Medulla oblongata (tissue), 1 donor: ENCODE measurements around the gene WFDC13.
"Not testable (repeated sequence)": the region's sequence is repeated elsewhere in the genome, so short reads cannot be mapped to it uniquely, and the experiment has no call there.

ENCODE experiments used
- DNase-seq: peaks from one replicate; pipeline ENCODE4 v3.0.0-alpha.2; 2015; ENCODE audit errors: extremely low spot score

WFDC13 gene

GRCh38 chr20:45701873-45702272, at the start of gene WFDC13:
TSS of gene WFDC13 (plus strand) at chr20:45702038. CDS start at chr20:45702124, 86 bp downstream.
- DNase-seq = no peak

DNA sequence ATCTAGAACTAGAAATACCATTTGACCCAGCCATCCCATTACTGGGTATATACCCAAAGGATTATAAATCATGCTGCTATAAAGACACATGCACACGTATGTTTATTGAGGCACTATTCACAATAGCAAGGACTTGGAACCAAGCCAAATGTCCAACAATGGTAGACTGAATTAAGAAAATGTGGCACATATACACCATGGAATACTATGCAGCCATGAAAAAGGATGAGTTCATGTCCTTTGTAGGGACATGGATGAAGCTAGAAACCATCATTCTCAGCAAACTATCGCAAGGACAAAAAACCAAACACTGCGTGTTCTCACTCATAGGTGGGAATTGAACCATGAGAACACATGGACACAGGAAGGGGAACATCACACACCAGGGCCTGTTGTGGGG, 44.8 kb upstream of the WFDC13 start:
- not testable (repeated sequence) for DNase-seq

- no peak for DNase-seq
Observed at GRCh38 chr20:45670139-45670538, 31.7 kb upstream of the WFDC13 start, which contains the start of gene WFDC11. TSS of gene WFDC11 (minus strand) at chr20:45670239. CDS start at chr20:45650600, 19,639 bp downstream.

- DNase-seq = no peak
Observed at GRCh38 chr20:45672765-45673164, 29.1 kb upstream of the WFDC13 start.

DNA sequence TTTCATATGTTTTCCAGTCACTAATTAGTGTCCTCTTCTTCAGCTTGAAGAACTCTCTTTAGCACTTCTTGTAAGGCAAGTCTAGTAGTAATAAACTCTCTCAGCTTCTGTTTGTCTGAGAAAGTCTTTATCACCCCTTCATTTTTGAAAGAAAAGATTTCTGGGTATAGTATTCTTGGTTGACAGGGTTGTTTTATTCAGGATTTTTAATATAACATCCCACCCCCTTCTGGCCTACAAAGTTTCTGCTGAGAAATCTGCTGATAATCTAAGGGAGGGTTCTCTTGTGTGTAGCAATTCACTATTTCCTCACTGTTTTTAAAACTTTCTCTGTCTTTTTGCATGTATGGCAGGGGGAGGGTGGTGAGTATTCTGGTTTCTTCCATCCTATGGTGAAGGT, 22.2 kb upstream of the WFDC13 start:
- no peak for DNase-seq

GRCh38 chr20:45685896-45686295, 15.9 kb upstream of the WFDC13 start:
- no peak for DNase-seq

GRCh38 chr20:45693346-45693745, 8.5 kb upstream of the WFDC13 start:
- not testable (repeated sequence) for DNase-seq

DNA sequence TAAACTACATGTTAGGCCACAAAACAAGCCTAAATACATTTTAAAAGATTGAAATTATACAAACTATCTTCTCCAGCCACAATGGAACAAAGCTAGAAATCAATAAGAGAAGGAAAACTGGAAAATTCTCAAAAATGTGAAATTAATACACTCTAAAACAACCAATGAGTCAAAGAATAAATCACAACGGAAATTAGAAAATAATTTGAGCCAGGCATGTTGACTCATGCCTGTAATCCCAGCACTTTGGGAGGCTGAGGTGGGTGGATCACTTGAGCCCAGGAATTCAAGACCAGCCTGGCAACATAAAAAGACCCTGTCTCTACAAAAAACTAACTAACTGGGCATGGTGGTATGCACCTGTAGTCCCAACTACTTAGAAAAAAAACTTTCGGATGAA, 6.3 kb upstream of the WFDC13 start:
- DNase-seq = no peak

- no peak for DNase-seq
Observed at GRCh38 chr20:45701104-45701503, 734 bp upstream of the WFDC13 start.

- no peak for DNase-seq
Observed at GRCh38 chr20:45704969-45705637, 3.3 kb downstream of the WFDC13 start, which contains the start of gene WFDC10B. TSS of gene WFDC10B (minus strand) at chr20:45705019. CDS start at chr20:45685992, 19,027 bp downstream.

DNA sequence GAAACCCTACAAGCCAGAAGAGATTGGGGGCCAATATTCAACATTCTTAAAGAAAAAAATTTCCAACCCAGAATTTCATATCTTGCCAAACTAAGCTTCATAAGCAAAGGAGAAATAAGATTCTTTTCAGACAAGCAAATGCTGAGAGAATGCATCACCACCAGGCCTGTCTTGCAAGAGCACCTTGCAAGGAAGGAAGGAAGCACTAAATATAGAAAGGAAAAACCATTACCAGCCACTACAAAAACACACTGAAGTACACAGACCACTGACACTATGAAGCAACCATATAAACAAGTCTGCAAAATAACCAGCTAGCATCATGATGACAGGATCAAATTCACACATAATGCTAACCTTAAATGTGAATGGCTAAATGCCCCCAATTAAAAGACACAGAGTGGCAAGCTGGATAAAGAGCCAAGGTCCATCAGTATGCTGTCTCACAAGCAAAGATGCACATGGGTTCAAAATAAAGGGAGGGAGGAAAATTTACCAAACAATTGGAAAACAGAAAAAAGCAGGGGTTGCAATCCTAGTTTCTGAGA, 14.4 kb downstream of the WFDC13 start:
- not testable (repeated sequence) for DNase-seq

DNA sequence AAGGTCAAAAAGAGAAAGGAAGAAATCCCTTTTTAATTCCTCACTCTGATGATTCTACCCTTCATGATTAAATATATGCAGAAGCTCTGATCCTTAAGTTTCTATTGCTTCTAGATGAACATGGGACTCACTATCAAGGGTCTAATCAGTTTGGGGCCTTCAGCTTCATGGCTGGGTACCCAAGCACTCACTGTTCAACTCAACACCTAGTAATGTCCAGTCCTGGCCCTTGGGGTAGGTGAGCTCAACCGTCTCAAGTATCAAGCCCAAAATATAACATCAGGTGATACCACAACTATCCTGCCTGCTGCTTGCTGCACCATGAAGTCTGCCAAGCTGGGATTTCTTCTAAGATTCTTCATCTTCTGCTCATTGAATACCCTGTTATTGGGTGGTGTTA, 20.2 kb downstream of the WFDC13 start, which contains the start of gene SPINT4:
Gene SPINT4, plus strand, starts transcription at position 301 of the 400 bp plus-strand sequence. Its CDS starts 21 bp downstream, at position 322.
- no peak for DNase-seq

DNA sequence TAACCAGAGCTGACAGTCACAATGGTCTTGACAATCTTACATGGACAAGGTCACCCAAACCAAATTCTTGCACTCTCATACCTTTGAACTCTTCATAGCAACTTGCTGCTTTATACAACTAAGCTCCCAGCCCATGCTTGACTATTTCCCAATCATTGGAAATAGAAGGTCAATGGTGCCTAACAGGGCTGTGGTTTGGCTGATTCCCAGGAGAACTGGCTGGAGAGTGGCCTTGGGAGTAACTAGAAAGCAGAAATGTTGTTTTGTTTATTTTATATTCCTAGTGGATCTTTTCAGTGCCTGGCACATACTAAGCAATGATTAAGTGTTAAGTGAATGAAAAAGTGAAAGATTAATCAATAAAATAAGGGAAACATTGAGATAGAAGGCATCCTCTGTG, 23.3 kb downstream of the WFDC13 start:
- no peak for DNase-seq

GRCh38 chr20:45727044-45727443, 25.2 kb downstream of the WFDC13 start:
- DNase-seq = no peak

- DNase-seq = no peak
Observed at GRCh38 chr20:45732199-45732598, 30.4 kb downstream of the WFDC13 start.

GRCh38 chr20:45735552-45735951, 33.7 kb downstream of the WFDC13 start:
- DNase-seq = no peak

DNA sequence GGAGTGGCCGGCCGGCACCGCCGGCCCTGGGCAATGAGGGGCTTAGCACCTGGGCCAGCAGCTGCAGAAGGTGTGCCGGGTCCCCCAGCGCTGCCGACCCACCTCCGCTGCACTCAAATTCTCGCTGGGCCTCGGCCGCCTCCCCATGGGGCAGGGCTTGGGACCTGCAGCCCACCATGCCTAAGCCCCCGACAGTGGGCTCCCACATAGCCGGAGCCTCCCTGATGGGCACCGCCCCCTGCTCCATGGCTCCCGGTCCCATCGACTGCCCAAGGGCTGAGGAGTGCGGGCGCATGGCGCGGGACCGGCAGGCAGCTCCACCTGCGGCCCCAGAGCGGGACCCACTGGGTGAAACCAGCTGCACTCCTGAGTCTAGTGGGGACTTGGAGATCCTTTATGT, 34.1 kb downstream of the WFDC13 start:
- DNase-seq = no peak

- DNase-seq = no peak
Observed at GRCh38 chr20:45742596-45742995, 40.8 kb downstream of the WFDC13 start.

DNA sequence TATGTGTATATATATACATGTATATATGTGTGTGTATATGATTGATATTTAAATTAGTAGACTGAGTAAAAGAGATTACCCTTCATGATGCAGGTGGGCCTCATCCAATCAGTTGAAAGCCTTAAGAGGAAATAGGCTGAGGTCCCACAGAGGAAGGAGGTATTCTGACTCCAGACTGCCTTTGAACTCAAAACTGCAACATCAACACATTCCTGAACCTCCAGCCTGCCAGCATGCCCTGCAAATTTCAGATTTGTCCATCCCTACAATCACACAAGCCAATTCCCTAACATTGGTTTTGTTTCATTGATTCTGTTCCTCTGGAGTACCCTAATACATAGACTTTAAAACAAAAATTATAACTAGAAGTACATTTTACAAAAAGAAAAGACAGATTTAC, 43.2 kb downstream of the WFDC13 start:
- no peak for DNase-seq

DNA sequence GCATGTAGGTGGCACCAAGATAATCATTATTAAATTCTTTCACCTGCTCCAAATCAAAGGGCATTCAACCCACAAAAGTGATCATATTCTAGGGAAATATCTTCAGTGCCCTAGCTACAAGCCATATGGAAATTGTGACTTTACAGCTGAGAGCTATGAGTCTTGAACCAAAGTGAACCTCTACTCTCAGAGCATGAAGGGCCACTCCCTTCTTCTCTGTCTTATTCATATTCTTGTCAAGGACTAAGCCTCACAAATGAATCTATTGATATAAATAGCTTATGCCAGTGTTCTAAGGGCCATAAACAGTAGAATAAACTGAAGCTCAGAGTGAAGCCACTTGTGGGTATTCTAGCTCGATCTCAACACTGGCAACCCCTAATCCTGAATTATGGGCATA, 49.9 kb downstream of the WFDC13 start:
- DNase-seq = no peak

GRCh38 chr20:45752746-45753145, 50.9 kb downstream of the WFDC13 start:
- no peak for DNase-seq

DNA sequence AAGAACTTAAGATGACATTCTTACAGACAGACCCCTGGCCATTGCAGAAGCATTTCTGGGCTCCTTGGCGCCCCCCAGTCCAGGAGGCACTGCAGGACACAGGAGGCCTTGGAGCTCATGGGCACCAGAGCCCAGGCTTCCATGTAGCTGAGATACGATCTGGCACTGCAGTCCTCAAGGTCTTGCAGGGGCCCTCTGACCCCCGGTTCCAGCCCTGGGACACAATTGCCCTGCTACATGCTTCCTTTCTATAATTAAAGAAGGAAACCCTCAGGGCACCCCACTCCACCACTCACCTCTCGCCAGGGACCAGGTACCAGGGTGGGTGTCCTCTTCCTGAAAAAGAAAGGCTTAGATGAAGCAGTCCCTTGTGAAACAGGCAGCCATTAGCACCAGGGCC, 56.3 kb downstream of the WFDC13 start:
- no peak for DNase-seq
